ENCODE results near the gene SLC25A22. TPM values are rescaled to one million over a fixed set of nuclear protein-coding genes. Genes with fewer than 3 reads are reported as not detected.

SLC25A22 gene
- total and polyA plus RNA-seq, 9 of the 15 experiments (the other 6 are each of a cell fraction or from before 2014, with no cell fraction given): 0.41 to 55.4 (median 11.4) TPM

- TF ChIP-seq, protein P1, sequence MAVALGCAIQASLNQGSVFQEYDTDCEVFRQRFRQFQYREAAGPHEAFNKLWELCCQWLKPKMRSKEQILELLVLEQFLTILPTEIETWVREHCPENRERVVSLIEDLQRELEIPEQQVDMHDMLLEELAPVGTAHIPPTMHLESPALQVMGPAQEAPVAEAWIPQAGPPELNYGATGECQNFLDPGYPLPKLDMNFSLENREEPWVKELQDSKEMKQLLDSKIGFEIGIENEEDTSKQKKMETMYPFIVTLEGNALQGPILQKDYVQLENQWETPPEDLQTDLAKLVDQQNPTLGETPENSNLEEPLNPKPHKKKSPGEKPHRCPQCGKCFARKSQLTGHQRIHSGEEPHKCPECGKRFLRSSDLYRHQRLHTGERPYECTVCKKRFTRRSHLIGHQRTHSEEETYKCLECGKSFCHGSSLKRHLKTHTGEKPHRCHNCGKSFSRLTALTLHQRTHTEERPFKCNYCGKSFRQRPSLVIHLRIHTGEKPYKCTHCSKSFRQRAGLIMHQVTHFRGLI (CRISPR knock-in tag; IDR thresholded peaks at IDR 0.05): no peak
- TF ChIP-seq CREM (IDR thresholded peaks at IDR 0.05; ENCODE audit: low read depth) (no peak), ZNF592 (IDR thresholded peaks at IDR 0.05) (peak; percentile 66; the same call in 1 of the 2 replicates), SMAD3 (CRISPR knock-in tag; conservative IDR thresholded peaks at IDR 0.05) (no peak), GABPB1 (CRISPR knock-in tag; IDR thresholded peaks at IDR 0.05) (0 out of 2 replicates have a peak, but pooled peaks have one; percentile 38), CCNT2 (IDR thresholded peaks at IDR 0.05; ENCODE audit: borderline replicate concordance, extremely low read depth, insufficient read length, low read depth, low read length) (peak; percentile 7), ZBTB1 (CRISPR knock-in tag; IDR thresholded peaks at IDR 0.05; ENCODE audit: borderline replicate concordance, low read depth) (no peak), MAFG (tag; conservative IDR thresholded peaks at IDR 0.05) (no peak), TAF15 (IDR thresholded peaks at IDR 0.05; ENCODE audit: low read depth, low read length) (no peak), ZFPM2 (CRISPR knock-in tag; IDR thresholded peaks at IDR 0.05) (0 out of 2 replicates have a peak, but pooled peaks have one; percentile 64), HINFP (tag; conservative IDR thresholded peaks at IDR 0.05; ENCODE audit: low read depth) (no peak), KLF13 (tag; IDR thresholded peaks at IDR 0.05; ENCODE audit: borderline replicate concordance, low read depth) (no peak), ELF1 (tag; IDR thresholded peaks at IDR 0.05) (no peak)
- TF ChIP-seq, protein P2, sequence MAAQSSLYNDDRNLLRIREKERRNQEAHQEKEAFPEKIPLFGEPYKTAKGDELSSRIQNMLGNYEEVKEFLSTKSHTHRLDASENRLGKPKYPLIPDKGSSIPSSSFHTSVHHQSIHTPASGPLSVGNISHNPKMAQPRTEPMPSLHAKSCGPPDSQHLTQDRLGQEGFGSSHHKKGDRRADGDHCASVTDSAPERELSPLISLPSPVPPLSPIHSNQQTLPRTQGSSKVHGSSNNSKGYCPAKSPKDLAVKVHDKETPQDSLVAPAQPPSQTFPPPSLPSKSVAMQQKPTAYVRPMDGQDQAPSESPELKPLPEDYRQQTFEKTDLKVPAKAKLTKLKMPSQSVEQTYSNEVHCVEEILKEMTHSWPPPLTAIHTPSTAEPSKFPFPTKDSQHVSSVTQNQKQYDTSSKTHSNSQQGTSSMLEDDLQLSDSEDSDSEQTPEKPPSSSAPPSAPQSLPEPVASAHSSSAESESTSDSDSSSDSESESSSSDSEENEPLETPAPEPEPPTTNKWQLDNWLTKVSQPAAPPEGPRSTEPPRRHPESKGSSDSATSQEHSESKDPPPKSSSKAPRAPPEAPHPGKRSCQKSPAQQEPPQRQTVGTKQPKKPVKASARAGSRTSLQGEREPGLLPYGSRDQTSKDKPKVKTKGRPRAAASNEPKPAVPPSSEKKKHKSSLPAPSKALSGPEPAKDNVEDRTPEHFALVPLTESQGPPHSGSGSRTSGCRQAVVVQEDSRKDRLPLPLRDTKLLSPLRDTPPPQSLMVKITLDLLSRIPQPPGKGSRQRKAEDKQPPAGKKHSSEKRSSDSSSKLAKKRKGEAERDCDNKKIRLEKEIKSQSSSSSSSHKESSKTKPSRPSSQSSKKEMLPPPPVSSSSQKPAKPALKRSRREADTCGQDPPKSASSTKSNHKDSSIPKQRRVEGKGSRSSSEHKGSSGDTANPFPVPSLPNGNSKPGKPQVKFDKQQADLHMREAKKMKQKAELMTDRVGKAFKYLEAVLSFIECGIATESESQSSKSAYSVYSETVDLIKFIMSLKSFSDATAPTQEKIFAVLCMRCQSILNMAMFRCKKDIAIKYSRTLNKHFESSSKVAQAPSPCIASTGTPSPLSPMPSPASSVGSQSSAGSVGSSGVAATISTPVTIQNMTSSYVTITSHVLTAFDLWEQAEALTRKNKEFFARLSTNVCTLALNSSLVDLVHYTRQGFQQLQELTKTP (IDR thresholded peaks at IDR 0.05; ENCODE audit: low read depth in 1 of 2, partially characterized antibody in 2 of 2): no peak
These were observed 50.1 kb downstream of the SLC25A22 start (continued) for GRCh38 chr11:748007-748359.

All from K562 (cell line).